Measurements from ENCODE around the gene DCDC2.

Gene DCDC2

DNA sequence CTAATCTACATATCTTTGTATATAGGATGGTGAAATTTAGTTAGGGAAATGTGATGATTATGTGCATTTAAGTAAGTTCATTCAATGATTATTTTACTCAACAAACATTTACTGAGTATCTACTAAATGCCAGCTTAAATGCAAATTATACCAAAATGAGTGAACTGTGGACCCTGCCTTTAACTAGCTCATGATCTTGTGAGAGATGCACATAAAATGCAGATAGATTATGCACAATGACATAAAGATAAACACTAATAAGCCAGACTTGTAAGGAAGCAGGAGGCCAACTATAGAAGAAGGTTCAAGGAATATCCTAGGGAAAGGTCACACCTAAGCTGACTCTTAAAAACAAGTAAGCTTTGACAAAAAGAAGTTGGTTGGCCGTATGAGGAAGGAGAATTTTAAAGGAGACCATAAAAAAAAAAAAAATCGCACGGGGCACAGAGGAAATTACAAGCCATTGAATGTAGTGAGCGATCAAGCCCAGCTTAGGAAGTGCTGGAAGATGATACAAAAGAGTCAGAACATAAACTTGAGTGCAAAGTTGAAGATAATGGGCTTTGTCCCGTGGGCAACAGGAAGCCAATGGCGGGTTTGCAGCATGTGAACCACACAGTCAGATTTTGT is 123.9 kb downstream of the DCDC2 start:
- POLR2A ChIA-PET, result no interaction called here

DNA sequence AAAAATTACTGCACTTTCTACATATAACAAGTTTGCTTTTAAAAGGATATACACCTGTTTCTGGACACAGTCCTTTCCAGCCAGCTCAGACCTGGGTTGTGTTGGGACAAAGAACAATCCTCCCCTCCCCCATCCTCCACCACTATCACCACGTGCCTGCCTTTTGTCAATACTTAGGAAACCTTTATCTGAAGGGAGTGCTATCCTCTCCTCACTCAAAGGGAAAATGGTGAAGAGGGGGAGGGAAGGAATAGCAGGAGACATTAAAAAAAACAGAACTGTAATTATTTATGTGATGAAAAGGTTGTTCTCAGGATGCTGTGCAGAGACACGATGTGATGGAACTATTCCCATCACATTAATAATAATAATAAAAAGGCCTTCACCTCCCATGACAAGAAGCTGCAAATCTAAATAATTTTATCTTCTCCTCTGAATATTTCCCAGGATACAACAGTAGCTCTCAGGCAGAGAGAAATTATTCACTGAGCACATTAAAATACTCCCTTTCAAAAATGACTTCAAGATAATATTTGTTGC is 126.4 kb downstream of the DCDC2 start:
- TF ChIP-seq LEF1 (IDR thresholded peaks at IDR 0.05; ENCODE audit: borderline replicate concordance) (no peak), L3MBTL2 (conservative IDR thresholded peaks at IDR 0.05) (no peak), FOXK2 (IDR thresholded peaks at IDR 0.05) (no peak)
- POLR2A ChIA-PET, result no interaction called here
- no peak for DNase-seq (ENCODE audit: extremely low spot score)
- CTCF ChIA-PET, result no interaction called here

More for the DNA sequence above, 123.9 kb downstream of the DCDC2 start:
- CTCF ChIA-PET, result interaction anchor here (1.4 kb wide), 1 partner anchor 155 kb away, joined by 3 read pairs; no protein-coding TSS in a partner anchor
- no peak for DNase-seq (ENCODE audit: extremely low spot score)
- no peak for TF ChIP-seq ELF4 (IDR thresholded peaks at IDR 0.05)
- TF ChIP-seq ARNT (IDR thresholded peaks at IDR 0.05), result no peak
- no peak for TF ChIP-seq NFRKB (IDR thresholded peaks at IDR 0.05)
- no peak for TF ChIP-seq TARDBP (IDR thresholded peaks at IDR 0.05)
- TF ChIP-seq HDGF (IDR thresholded peaks at IDR 0.05; ENCODE audit: borderline replicate concordance), result no peak
- TF ChIP-seq BHLHE40 (IDR thresholded peaks at IDR 0.05; ENCODE audit: borderline replicate concordance), result no peak
- no peak for TF ChIP-seq FOXA1 (IDR thresholded peaks at IDR 0.05)
- TF ChIP-seq, protein P1, sequence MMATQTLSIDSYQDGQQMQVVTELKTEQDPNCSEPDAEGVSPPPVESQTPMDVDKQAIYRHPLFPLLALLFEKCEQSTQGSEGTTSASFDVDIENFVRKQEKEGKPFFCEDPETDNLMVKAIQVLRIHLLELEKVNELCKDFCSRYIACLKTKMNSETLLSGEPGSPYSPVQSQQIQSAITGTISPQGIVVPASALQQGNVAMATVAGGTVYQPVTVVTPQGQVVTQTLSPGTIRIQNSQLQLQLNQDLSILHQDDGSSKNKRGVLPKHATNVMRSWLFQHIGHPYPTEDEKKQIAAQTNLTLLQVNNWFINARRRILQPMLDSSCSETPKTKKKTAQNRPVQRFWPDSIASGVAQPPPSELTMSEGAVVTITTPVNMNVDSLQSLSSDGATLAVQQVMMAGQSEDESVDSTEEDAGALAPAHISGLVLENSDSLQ (IDR thresholded peaks at IDR 0.05), result no peak
- no peak for TF ChIP-seq L3MBTL2 (conservative IDR thresholded peaks at IDR 0.05)
- TF ChIP-seq FOXM1 (IDR thresholded peaks at IDR 0.05; ENCODE audit: borderline replicate concordance), result no peak
- TF ChIP-seq ZNF384 (IDR thresholded peaks at IDR 0.05), result no peak
- TF ChIP-seq SP1 (IDR thresholded peaks at IDR 0.05), result no peak

DNA sequence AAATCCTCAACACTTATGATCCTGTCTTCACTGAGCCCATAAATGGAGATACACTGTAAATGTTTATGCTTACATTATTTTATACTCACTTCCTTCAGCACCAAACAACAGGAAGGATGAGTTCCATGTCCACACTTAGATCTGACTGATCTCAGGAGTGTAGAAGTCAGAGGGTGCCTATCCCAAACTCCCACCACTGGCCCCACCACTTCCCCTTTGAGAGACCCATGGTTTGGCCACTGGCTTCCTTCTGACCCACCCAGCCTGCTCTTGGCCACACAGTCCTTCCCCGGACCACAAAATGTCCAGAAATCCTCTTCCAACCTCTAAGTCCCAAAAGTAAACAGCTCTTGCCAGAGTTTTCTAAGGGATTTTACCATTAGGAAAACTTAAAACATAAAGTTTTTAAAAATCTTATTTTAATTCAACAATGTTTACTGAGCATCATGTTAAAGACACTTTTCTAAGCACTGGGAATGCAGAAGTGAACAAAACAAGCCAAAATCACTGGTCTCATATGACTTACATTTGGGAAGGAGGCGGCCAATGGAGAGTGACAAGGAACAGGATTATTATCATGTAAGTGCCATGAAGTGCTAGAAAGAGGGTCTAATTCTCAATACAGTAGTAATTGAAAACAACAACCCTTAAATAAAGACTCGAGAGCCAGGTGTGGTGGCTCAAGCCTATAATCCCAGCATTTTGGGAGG is 128.0 kb downstream of the DCDC2 start:
- ChIA-PET CTCF (no interaction called here), POLR2A (no interaction called here)
- no peak for DNase-seq (ENCODE audit: extremely low spot score)
- TF ChIP-seq SUZ12 (IDR thresholded peaks at IDR 0.05) (no peak), ZNF384 (IDR thresholded peaks at IDR 0.05) (no peak), FOXM1 (IDR thresholded peaks at IDR 0.05; ENCODE audit: borderline replicate concordance) (no peak), CTBP1 (IDR thresholded peaks at IDR 0.05; ENCODE audit: borderline replicate concordance) (no peak), SP1 (IDR thresholded peaks at IDR 0.05) (no peak), FOXA1 (IDR thresholded peaks at IDR 0.05) (no peak), TARDBP (IDR thresholded peaks at IDR 0.05) (no peak), HDGF (IDR thresholded peaks at IDR 0.05; ENCODE audit: borderline replicate concordance) (no peak), NFRKB (IDR thresholded peaks at IDR 0.05) (no peak), BHLHE40 (IDR thresholded peaks at IDR 0.05; ENCODE audit: borderline replicate concordance) (no peak), ELF4 (IDR thresholded peaks at IDR 0.05) (no peak), ARNT (IDR thresholded peaks at IDR 0.05) (no peak), LEF1 (IDR thresholded peaks at IDR 0.05; ENCODE audit: borderline replicate concordance) (no peak), L3MBTL2 (conservative IDR thresholded peaks at IDR 0.05) (no peak), FOXK2 (IDR thresholded peaks at IDR 0.05) (no peak)
- TF ChIP-seq, protein P1 (IDR thresholded peaks at IDR 0.05), result no peak

DNA sequence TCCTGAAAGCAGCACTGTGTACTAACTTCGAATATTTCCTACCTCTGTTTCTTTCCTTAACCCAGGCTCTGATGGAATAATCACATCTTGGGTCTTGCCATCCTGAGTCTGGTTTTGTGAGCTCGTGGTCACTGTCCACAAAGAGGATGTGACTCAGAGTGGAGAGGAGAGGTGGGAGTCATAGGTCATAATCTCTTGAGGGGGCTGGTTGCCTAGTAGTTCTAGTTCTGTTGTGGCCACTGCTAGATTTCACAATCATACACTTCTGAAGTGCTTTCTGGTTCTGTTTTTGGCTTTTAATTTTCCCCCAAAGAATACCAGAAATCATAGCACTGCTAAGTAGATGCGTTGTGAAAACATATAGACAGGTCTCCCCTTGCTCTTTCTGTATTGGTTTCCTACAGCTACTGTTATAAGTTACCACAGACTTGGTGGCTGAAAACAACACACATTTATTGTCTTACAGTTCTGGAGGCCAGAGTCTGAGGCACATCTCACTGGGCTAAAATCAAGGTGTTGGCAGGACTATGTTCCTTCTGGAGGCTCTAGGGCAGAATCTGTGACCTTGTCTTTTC is 129.1 kb downstream of the DCDC2 start:
- ChIA-PET POLR2A (no interaction called here), CTCF (no interaction called here)
- no peak for DNase-seq (ENCODE audit: extremely low spot score)
- TF ChIP-seq SUZ12 (IDR thresholded peaks at IDR 0.05) (no peak), SP1 (IDR thresholded peaks at IDR 0.05) (no peak), BHLHE40 (IDR thresholded peaks at IDR 0.05; ENCODE audit: borderline replicate concordance) (no peak), CTBP1 (IDR thresholded peaks at IDR 0.05; ENCODE audit: borderline replicate concordance) (no peak), FOXM1 (IDR thresholded peaks at IDR 0.05; ENCODE audit: borderline replicate concordance) (no peak), TARDBP (IDR thresholded peaks at IDR 0.05) (no peak), L3MBTL2 (conservative IDR thresholded peaks at IDR 0.05) (no peak), LEF1 (IDR thresholded peaks at IDR 0.05; ENCODE audit: borderline replicate concordance) (no peak)

DNA sequence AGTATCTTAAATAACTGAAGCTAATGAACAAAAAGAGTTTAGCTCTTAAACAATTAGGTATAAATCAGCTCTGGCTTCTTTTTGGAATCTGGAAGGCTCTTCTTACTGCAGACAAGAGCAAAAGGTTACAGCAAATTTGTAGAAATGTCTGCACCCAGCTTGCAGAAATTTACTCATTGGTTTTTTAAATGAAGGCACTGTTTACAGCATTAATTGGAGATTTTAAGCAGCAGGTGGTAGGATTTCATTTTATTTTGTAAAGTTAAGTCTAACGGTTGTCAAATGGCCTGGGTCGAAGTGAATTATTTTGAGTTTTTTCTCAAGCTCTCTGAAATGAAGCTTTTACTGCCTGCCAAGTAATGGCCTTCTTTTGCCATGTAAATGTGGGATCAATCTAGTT is 129.7 kb downstream of the DCDC2 start:
- POLR2A ChIA-PET, result no interaction called here
- CTCF ChIA-PET, result no interaction called here
- TF ChIP-seq L3MBTL2 (conservative IDR thresholded peaks at IDR 0.05) (no peak), ARNT (IDR thresholded peaks at IDR 0.05) (no peak), SUZ12 (IDR thresholded peaks at IDR 0.05) (no peak), TARDBP (IDR thresholded peaks at IDR 0.05) (no peak), NFRKB (IDR thresholded peaks at IDR 0.05) (no peak), ZNF384 (IDR thresholded peaks at IDR 0.05) (no peak), BHLHE40 (IDR thresholded peaks at IDR 0.05; ENCODE audit: borderline replicate concordance) (no peak), FOXK2 (IDR thresholded peaks at IDR 0.05) (no peak), SP1 (IDR thresholded peaks at IDR 0.05) (no peak), ELF4 (IDR thresholded peaks at IDR 0.05) (no peak), HDGF (IDR thresholded peaks at IDR 0.05; ENCODE audit: borderline replicate concordance) (no peak)
- no peak for DNase-seq (ENCODE audit: extremely low spot score)

DNA sequence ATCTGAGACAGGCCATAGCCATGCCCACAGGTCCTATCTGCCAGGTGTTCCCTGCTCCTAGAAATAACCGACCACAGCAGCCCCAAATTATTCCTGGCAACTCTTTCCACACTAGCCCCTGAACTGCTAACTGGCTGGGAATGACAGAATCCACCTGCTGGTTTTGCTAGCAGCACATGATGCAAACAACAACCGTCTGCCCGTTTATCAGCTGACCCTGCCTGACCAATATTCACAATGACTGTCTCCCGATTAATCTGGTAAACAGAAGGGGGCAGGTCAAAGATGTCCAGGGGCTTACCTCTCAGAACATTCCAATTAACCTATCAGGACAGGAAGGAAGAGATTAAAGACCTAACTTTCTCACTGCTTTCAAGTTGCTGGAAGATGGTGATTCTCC is 130.3 kb downstream of the DCDC2 start:
- ChIA-PET CTCF (no interaction called here), POLR2A (no interaction called here)
- TF ChIP-seq, protein P1 (IDR thresholded peaks at IDR 0.05), result no peak
- no peak for TF ChIP-seq FOXK2 (IDR thresholded peaks at IDR 0.05)
- no peak for TF ChIP-seq SP1 (IDR thresholded peaks at IDR 0.05)
- no peak for TF ChIP-seq FOXA1 (IDR thresholded peaks at IDR 0.05)
- TF ChIP-seq L3MBTL2 (conservative IDR thresholded peaks at IDR 0.05), result no peak
- no peak for TF ChIP-seq ARNT (IDR thresholded peaks at IDR 0.05)
- no peak for TF ChIP-seq FOXM1 (IDR thresholded peaks at IDR 0.05; ENCODE audit: borderline replicate concordance)
- no peak for TF ChIP-seq CTBP1 (IDR thresholded peaks at IDR 0.05; ENCODE audit: borderline replicate concordance)
- TF ChIP-seq NFRKB (IDR thresholded peaks at IDR 0.05), result no peak
- no peak for TF ChIP-seq SUZ12 (IDR thresholded peaks at IDR 0.05)
- no peak for TF ChIP-seq BHLHE40 (IDR thresholded peaks at IDR 0.05; ENCODE audit: borderline replicate concordance)
- DNase-seq (ENCODE audit: extremely low spot score), result no peak

Data from HEK293T (cell line).